ENCODE data around the gene SLC16A4.

GRCh38 chr1:110428946-110429345 is 38.1 kb upstream of the SLC16A4 start:
- TF ChIP-seq POLR2AphosphoS5 (IDR thresholded peaks at IDR 0.05; ENCODE audit: low read depth, low read length) (no peak), POLR2A (IDR thresholded peaks at IDR 0.05; ENCODE audit: low read depth, low read length) (no peak)

Measured in GM12892 (cell line).